Measurements from ENCODE around the gene NADK2.

- no peak for TF ChIP-seq CTCF (IDR thresholded peaks at IDR 0.05)
- no peak for TF ChIP-seq EP300 (IDR thresholded peaks at IDR 0.05)
These were observed 8.7 kb upstream of the NADK2 start for GRCh38 chr5:36250427-36250826.
